WTC11 (cell line): Measurements from ENCODE around the gene VAV2.

Experiments
- CREM ChIP-seq: sonication (generic); formaldehyde crosslinking; IDR thresholded peaks from 2 replicates; pipeline ENCODE4 v1.8.1; 2022; ENCODE audit warnings: mild to moderate bottlenecking, missing genetic modification reagents, moderate library complexity
- ESRRA ChIP-seq: sonication (generic); formaldehyde crosslinking; IDR thresholded peaks from 2 replicates; pipeline ENCODE4 v1.8.1; 2022; ENCODE audit warnings: mild to moderate bottlenecking, missing genetic modification reagents, borderline replicate concordance
- MXD4 ChIP-seq: fragments of 250-450 bp; sonication (Bioruptor Pico); IDR thresholded peaks from 2 replicates; pipeline ENCODE4 v1.8.0; 2021; ENCODE audit warnings: mild to moderate bottlenecking, moderate library complexity, borderline replicate concordance
- NR1H2 ChIP-seq: sonication (generic); formaldehyde crosslinking; IDR thresholded peaks from 2 replicates; pipeline ENCODE4 v1.9.0; 2021; ENCODE audit warnings: mild to moderate bottlenecking, moderate library complexity, missing genetic modification reagents
- TF ChIP-seq, protein P1 (sequence below): sonication (generic); formaldehyde crosslinking; IDR thresholded peaks from 2 replicates; pipeline ENCODE4 v1.8.0; 2023; ENCODE audit warnings: mild to moderate bottlenecking, missing genetic modification reagents
- TF ChIP-seq, protein P2 (sequence below): fragments of 200-600 bp; IDR thresholded peaks from 2 replicates; pipeline ENCODE4 v1.8.0; 2022; ENCODE audit warnings: antibody characterized with exemption
- TF ChIP-seq, protein P3 (sequence below): sonication (generic); formaldehyde crosslinking; IDR thresholded peaks from 2 replicates; pipeline ENCODE4 v1.8.0; 2022; ENCODE audit warnings: mild to moderate bottlenecking, missing genetic modification reagents
- TF ChIP-seq, protein P4 (sequence below): sonication (generic); formaldehyde crosslinking; IDR thresholded peaks from 2 replicates; pipeline ENCODE4 v1.8.1; 2022; ENCODE audit warnings: mild to moderate bottlenecking, missing genetic modification reagents, moderate library complexity, borderline replicate concordance
- TF ChIP-seq, protein P5 (sequence below): sonication (generic); formaldehyde crosslinking; IDR thresholded peaks from 2 replicates; pipeline ENCODE4 v1.8.0; 2022; ENCODE audit warnings: mild to moderate bottlenecking, missing genetic modification reagents

DNA sequence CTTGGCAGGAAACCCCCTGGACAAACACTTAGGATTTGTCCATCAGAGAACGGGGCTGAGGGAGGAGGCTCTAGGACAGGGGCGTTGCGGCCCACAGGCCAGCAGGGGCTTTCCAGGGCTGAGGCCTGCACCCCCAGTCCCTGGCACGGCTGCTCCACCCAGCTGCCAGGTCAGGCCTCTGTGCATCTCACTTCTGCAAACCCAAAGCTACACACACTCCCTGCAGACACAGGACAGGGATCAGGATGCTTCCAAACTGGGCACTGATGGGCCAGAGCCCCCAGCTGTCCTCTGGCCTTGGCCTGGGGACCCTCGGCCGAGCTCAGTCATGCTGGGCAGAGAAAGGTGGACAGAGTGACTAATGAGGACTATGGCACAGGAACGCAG lies 147.7 kb downstream of the VAV2 start:
- TF ChIP-seq, protein P1, sequence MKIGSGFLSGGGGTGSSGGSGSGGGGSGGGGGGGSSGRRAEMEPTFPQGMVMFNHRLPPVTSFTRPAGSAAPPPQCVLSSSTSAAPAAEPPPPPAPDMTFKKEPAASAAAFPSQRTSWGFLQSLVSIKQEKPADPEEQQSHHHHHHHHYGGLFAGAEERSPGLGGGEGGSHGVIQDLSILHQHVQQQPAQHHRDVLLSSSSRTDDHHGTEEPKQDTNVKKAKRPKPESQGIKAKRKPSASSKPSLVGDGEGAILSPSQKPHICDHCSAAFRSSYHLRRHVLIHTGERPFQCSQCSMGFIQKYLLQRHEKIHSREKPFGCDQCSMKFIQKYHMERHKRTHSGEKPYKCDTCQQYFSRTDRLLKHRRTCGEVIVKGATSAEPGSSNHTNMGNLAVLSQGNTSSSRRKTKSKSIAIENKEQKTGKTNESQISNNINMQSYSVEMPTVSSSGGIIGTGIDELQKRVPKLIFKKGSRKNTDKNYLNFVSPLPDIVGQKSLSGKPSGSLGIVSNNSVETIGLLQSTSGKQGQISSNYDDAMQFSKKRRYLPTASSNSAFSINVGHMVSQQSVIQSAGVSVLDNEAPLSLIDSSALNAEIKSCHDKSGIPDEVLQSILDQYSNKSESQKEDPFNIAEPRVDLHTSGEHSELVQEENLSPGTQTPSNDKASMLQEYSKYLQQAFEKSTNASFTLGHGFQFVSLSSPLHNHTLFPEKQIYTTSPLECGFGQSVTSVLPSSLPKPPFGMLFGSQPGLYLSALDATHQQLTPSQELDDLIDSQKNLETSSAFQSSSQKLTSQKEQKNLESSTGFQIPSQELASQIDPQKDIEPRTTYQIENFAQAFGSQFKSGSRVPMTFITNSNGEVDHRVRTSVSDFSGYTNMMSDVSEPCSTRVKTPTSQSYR: no peak
- TF ChIP-seq NR1H2 (CRISPR knock-in tag) (no peak), ESRRA (CRISPR knock-in tag) (no peak), CREM (CRISPR knock-in tag) (no peak), MXD4 (CRISPR knock-in tag) (no peak)
- TF ChIP-seq, protein P2, sequence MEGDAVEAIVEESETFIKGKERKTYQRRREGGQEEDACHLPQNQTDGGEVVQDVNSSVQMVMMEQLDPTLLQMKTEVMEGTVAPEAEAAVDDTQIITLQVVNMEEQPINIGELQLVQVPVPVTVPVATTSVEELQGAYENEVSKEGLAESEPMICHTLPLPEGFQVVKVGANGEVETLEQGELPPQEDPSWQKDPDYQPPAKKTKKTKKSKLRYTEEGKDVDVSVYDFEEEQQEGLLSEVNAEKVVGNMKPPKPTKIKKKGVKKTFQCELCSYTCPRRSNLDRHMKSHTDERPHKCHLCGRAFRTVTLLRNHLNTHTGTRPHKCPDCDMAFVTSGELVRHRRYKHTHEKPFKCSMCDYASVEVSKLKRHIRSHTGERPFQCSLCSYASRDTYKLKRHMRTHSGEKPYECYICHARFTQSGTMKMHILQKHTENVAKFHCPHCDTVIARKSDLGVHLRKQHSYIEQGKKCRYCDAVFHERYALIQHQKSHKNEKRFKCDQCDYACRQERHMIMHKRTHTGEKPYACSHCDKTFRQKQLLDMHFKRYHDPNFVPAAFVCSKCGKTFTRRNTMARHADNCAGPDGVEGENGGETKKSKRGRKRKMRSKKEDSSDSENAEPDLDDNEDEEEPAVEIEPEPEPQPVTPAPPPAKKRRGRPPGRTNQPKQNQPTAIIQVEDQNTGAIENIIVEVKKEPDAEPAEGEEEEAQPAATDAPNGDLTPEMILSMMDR: no peak
- TF ChIP-seq, protein P3, sequence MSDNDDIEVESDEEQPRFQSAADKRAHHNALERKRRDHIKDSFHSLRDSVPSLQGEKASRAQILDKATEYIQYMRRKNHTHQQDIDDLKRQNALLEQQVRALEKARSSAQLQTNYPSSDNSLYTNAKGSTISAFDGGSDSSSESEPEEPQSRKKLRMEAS: no peak
- TF ChIP-seq, protein P4, sequence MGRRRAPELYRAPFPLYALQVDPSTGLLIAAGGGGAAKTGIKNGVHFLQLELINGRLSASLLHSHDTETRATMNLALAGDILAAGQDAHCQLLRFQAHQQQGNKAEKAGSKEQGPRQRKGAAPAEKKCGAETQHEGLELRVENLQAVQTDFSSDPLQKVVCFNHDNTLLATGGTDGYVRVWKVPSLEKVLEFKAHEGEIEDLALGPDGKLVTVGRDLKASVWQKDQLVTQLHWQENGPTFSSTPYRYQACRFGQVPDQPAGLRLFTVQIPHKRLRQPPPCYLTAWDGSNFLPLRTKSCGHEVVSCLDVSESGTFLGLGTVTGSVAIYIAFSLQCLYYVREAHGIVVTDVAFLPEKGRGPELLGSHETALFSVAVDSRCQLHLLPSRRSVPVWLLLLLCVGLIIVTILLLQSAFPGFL (CRISPR knock-in tag): no peak
- TF ChIP-seq, protein P5, sequence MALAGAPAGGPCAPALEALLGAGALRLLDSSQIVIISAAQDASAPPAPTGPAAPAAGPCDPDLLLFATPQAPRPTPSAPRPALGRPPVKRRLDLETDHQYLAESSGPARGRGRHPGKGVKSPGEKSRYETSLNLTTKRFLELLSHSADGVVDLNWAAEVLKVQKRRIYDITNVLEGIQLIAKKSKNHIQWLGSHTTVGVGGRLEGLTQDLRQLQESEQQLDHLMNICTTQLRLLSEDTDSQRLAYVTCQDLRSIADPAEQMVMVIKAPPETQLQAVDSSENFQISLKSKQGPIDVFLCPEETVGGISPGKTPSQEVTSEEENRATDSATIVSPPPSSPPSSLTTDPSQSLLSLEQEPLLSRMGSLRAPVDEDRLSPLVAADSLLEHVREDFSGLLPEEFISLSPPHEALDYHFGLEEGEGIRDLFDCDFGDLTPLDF: no peak
